Transverse colon (tissue), 4 donors: ENCODE results near the gene CDK4. TPM values are rescaled to one million over a fixed set of nuclear protein-coding genes. Genes with fewer than 3 reads are reported as not detected.

Experiments
- DNase-seq: peaks from one replicate; pipeline ENCODE4 v3.0.0-alpha.2; 2019
- H3K27ac ChIP-seq, 4 donors: fragments of 200-600 bp; sonication (generic); 2 replicates each; pipeline ENCODE4 v1.5.1; 2016 to 2018; ENCODE audit warnings: inconsistent platforms in 4 of 4
- H3K27me3 ChIP-seq: fragments of 200-600 bp; sonication (generic); 2 replicates; pipeline ENCODE4 v1.5.1; 2017; ENCODE audit warnings: inconsistent platforms
- H3K36me3 ChIP-seq, 4 donors: fragments of 200-600 bp; sonication (generic); 2 replicates each; pipeline ENCODE4 v1.5.1; 2017 to 2019; ENCODE audit warnings: inconsistent platforms in 4 of 4
- H3K4me1 ChIP-seq, 4 donors: fragments of 200-600 bp; sonication (generic); 2 replicates each; pipeline ENCODE4 v1.5.1; 2017 to 2020; ENCODE audit warnings: inconsistent platforms in 4 of 4
- H3K4me3 ChIP-seq, 4 donors: fragments of 200-600 bp; sonication (generic); 1 replicate in 1 of 4; 2 replicates in 3 of 4; pipeline versions ENCODE4 v1.5.1 to v1.6.1; 2017 to 2019; ENCODE audit warnings: inconsistent platforms in 4 of 4
- H3K9me3 ChIP-seq, 2 donors: fragments of 200-600 bp; sonication (generic); 2 replicates each; pipeline ENCODE4 v1.5.1; 2017 to 2019; ENCODE audit warnings: inconsistent platforms in 2 of 2
- CTCF ChIP-seq, 5 experiments: fragments of 200-600 bp in 3 of 5; fragments of 450-650 bp in 2 of 5; sonication (generic) in 3 of 5; IDR thresholded peaks; 1 replicate in 2 of 5; 2 replicates in 3 of 5; pipeline ENCODE4 v1.5.1; 2016 to 2017; ENCODE audit warnings: antibody characterized with exemption in 5 of 5, inconsistent platforms in 3 of 5, mild to moderate bottlenecking in 2 of 5, moderate library complexity in 1 of 5
- EP300 ChIP-seq: sonication (generic); formaldehyde crosslinking; IDR thresholded peaks from one replicate; pipeline ENCODE4 v1.6.1; 2017; ENCODE audit warnings: antibody characterized with exemption, low read depth
- POLR2A ChIP-seq: fragments of 450-650 bp; IDR thresholded peaks from one replicate; pipeline ENCODE4 v1.6.1; 2016; ENCODE audit warnings: antibody characterized with exemption, mild to moderate bottlenecking, moderate library complexity
- POLR2AphosphoS5 ChIP-seq, 3 donors: sonication (generic); formaldehyde crosslinking; IDR thresholded peaks; one replicate each; pipeline ENCODE4 v1.6.1; 2016; ENCODE audit warnings: antibody characterized with exemption in 3 of 3
- WGBS, 2 donors: methylation state at CpG; one replicate each; pipeline ENCODE4 v1.1.5; 2018; ENCODE audit warnings: low coverage in 1 of 2; 5-methylcytosine and 5-hydroxymethylcytosine counted together
- in situ Hi-C, 4 donors: fragments of 200-750 bp; cut with MboI; loops; one replicate each; pipeline versions ENCODE4 v1.15.0 to v1.15.1; 2017; ENCODE audit warnings: low sequenced_read_pairs in 3 of 4, low pct_ligation_motif_present in 1 of 4, low pct_unique_long_range_greater_than_20kb in 1 of 4
- intact Hi-C: fragments of 100-400 bp; cut with DNase I; formaldehyde crosslinking; loops from one replicate; pipeline ENCODE4 v1.15.1; 2023; ENCODE audit warnings: low total_unique reads
- total RNA-seq, 4 donors: library from RNA; depleted of rRNA; stranded (reverse); fragments of >200 nt; gene quantifications; one replicate each; pipeline ENCODE4 v1.1.0, GENCODE V29; 2016

CDK4 gene
- total RNA-seq, 4 donors from 2014 or later: 20.9 to 194 (median 47.8) TPM

GRCh38 chr12:57752668-57753000, 524 bp upstream of the CDK4 start:
- intact Hi-C loops: no loop called here
- peaks cover 0 to 15% (median 4%) of the 10 kb centered on the region in 4 donors for H3K36me3 ChIP-seq
- H3K4me1 ChIP-seq: peaks cover 12 to 46% (median 39%) of the 10 kb centered on the region in 4 donors
- WGBS, 2 donors: 0% methylated on average over 5 of the region's 5 CpGs; no CpG with 5 or more reads in 1 of the 2 donors
- no peak for DNase-seq
- no peaks in the 10 kb centered on the region for H3K27me3 ChIP-seq
- no peaks in the 10 kb centered on the region for H3K9me3 ChIP-seq
- H3K27ac ChIP-seq: peak overlapping the region; percentile 61 to 86 (median 80)
- TF ChIP-seq POLR2A: no peak
- in situ Hi-C loops: no loop called here
- peak overlapping the region in 2 of 4 donors; percentile 57 to 58 for H3K4me3 ChIP-seq

GRCh38 chr12:57751432-57751787, 700 bp downstream of the CDK4 start:
- DNase-seq: no peak
- H3K27me3 ChIP-seq: no peaks in the 10 kb centered on the region
- intact Hi-C loops: no loop called here
- no peaks in the 10 kb centered on the region for H3K9me3 ChIP-seq
- 7 to 30% methylated on average over 2 to 8 of the region's 8 CpGs for WGBS, 2 donors
- peaks cover 0 to 24% (median 6%) of the 10 kb centered on the region in 4 donors for H3K36me3 ChIP-seq
- in situ Hi-C loops: no loop called here
- peak overlapping the region; percentile 77 to 90 (median 87) for H3K27ac ChIP-seq
- H3K4me1 ChIP-seq: peaks cover 12 to 40% (median 33%) of the 10 kb centered on the region in 4 donors
- H3K4me3 ChIP-seq: peak overlapping the region; percentile 47 to 76 (median 58)
- TF ChIP-seq CTCF (IDR thresholded peaks at IDR 0.05) (no peak), EP300 (no peak), POLR2A (no peak), POLR2AphosphoS5 (IDR thresholded peaks at IDR 0.05) (no peak)

GRCh38 chr12:57750561-57751431, 1.3 kb downstream of the CDK4 start:
- DNase-seq: no peak
- in situ Hi-C loops: no loop called here
- Histone ChIP-seq H3K4me3 (peak overlapping the region in 3 of 4 donors; percentile 47 to 58 (median 57)), H3K9me3 (no peaks in the 10 kb centered on the region), H3K27ac (peak overlapping the region; percentile 77 to 90 (median 87)), H3K36me3 (peaks cover 0 to 24% (median 6%) of the 10 kb centered on the region in 4 donors), H3K4me1 (peaks cover 12 to 39% (median 30%) of the 10 kb centered on the region in 4 donors), H3K27me3 (no peaks in the 10 kb centered on the region)
- TF ChIP-seq EP300: no peak
- TF ChIP-seq POLR2AphosphoS5 (IDR thresholded peaks at IDR 0.05): no peak
- no peak for TF ChIP-seq CTCF (IDR thresholded peaks at IDR 0.05)
- TF ChIP-seq POLR2A: no peak
- WGBS, 2 donors: 84 to 96% methylated on average over 7 to 15 of the region's 15 CpGs
- intact Hi-C loops: no loop called here

GRCh38 chr12:57749061-57749460, 3.0 kb downstream of the CDK4 start:
- Histone ChIP-seq H3K27ac (no peak overlapping the region), H3K36me3 (peaks cover 0 to 24% (median 6%) of the 10 kb centered on the region in 4 donors), H3K9me3 (no peaks in the 10 kb centered on the region), H3K4me1 (peaks cover 16 to 40% (median 28%) of the 10 kb centered on the region in 4 donors), H3K27me3 (no peaks in the 10 kb centered on the region), H3K4me3 (no peak overlapping the region)
- WGBS, 2 donors: 90% methylated on average over 5 of the region's 5 CpGs; no CpG with 5 or more reads in 1 of the 2 donors
- no peak for DNase-seq
- intact Hi-C loops (no loop called here), in situ Hi-C loops (no loop called here)
- no peak for TF ChIP-seq CTCF (IDR thresholded peaks at IDR 0.05)
- TF ChIP-seq POLR2AphosphoS5 (IDR thresholded peaks at IDR 0.05): no peak
- no peak for TF ChIP-seq POLR2A
